ENCODE data around the gene SLC25A48. TPM values are rescaled to one million over a fixed set of nuclear protein-coding genes. Genes with fewer than 3 reads are reported as not detected.
A peak's percentile ranks its signal among the peaks of the same experiment; 100 is the strongest.

The SLC25A48 gene
- polyA plus RNA-seq, 3 donors from 2014 or later = not detected

DNA sequence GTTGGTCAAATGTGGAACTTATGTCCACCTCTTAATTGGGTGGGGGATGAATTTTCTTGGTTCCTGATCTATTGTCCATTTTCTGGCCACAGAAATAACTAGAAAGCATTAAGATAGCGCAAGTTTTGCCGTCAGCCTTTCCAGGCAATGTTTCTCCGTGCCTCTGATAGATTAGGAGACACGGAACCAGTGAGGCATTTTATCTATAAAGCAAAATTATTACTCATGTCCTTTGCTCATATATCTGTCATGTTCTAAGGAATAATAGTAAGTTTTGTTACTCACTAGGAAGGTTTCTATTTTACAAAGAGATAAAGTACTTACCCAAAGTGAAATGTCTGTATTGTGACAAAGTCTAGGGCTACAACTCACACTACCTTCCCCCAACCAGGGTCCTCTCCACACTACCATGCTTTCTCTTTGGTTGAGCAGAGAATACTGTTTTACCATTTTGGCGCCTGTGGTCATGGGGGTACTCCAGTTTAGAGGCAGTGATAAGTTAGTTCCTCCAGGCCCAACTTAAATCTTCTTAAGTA, 81.1 kb downstream of the SLC25A48 start:
- Mint-ChIP-seq H3K4me1 (peaks cover 24 to 30% of the 10 kb centered on the region in 2 donors), H3K27me3 (ENCODE audit: low read depth in 3 of 3) (peaks cover 16 to 31% (median 30%) of the 10 kb centered on the region in 3 donors), H3K27ac (no peak overlapping the region), H3K4me3 (no peak overlapping the region), H3K9me3 (peaks cover 1 to 14% (median 5%) of the 10 kb centered on the region in 6 donors), H3K36me3 (no peaks in the 10 kb centered on the region)
- no peak for DNase-seq

DNA sequence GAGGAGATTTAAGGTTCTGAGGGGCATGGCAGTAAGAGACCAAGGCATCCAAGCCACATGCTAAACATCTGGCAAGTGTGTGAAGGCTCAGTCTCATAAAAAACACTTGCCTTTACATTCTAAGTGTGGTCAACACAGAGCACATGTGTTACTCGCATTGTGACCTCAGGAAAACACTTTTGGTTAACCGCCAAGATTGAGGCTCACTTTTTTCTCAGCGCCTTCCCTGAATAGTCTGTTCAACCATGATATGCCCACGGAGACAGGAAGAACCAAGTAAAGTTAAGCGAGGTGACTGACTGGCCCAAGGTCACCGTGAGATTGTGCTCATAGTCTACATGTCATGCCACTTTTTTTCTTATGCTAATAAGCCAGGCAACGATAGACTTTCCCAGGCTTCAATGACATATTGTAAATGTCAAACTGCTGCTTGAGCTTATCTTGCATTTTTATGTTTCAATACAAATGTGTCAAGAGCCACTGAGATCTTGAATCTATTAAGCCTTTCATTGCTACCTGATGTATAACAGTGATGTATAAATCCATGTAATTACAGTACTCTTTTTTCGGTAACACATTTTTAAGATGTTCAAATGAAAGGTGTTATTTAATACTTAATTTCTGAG, 82.3 kb downstream of the SLC25A48 start:
- DNase-seq = peak; percentile 21 to 61 (median 51)
- H3K4me3 Mint-ChIP-seq = peak overlapping the region in 2 of 5 donors; percentile 2 to 17
- H3K4me1 Mint-ChIP-seq = peaks cover 24 to 30% of the 10 kb centered on the region in 2 donors
- no peaks in the 10 kb centered on the region for H3K36me3 Mint-ChIP-seq
- peaks cover 1 to 14% (median 5%) of the 10 kb centered on the region in 6 donors for H3K9me3 Mint-ChIP-seq
- H3K27ac Mint-ChIP-seq = peak overlapping the region in 3 of 6 donors; percentile 19 to 60 (median 56)
- peaks cover 15 to 27% (median 23%) of the 10 kb centered on the region in 3 donors for H3K27me3 Mint-ChIP-seq (ENCODE audit: low read depth in 3 of 3)

DNA sequence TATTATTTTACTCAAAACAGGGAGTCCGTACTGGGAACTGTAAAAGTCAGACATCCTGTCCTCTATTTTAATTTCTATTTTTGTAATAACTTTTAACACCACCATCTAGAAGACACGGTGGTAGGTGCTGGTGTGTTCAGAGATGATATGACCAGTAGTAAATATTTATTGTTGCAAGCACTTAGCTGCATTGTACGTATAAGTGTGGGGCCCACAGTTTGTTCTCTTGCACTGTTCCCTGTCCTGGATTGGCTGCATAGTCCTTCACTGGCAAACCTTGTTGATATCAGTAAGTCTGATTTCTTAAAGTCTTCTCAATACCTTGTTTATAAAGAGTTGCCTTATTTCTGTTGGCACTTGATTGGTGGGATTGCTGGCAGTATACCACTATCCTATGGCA, 85.7 kb downstream of the SLC25A48 start:
- Mint-ChIP-seq H3K36me3 (no peaks in the 10 kb centered on the region), H3K4me3 (no peak overlapping the region), H3K4me1 (peaks cover 18 to 22% of the 10 kb centered on the region in 2 donors), H3K27ac (no peak overlapping the region), H3K27me3 (ENCODE audit: low read depth in 3 of 3) (peaks cover 5 to 33% (median 26%) of the 10 kb centered on the region in 3 donors), H3K9me3 (peaks cover 0 to 14% (median 0%) of the 10 kb centered on the region in 6 donors)
- no peak for DNase-seq

DNA sequence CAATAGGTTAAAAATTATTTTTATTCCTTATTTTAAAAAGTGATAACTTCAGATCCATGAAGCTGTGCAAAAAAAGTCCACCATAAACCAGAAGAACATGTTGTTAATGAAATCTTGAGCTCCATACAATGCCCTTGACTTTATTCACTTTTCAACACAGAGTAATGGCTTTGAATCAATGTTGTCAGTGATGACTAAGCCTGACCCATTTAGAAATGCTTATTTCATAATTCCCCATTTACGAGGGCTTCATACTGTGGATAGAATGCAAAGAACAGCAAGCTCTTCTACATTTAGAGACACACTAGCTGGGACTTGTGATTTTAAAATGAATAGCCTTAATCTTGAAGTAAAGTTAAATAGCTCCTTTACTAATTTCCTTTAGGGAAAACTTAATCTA, 86.9 kb downstream of the SLC25A48 start:
- Mint-ChIP-seq H3K27me3 (ENCODE audit: low read depth in 3 of 3) (peaks cover 4 to 35% (median 26%) of the 10 kb centered on the region in 3 donors), H3K27ac (no peak overlapping the region), H3K4me1 (peaks cover 11 to 13% of the 10 kb centered on the region in 2 donors), H3K9me3 (peaks cover 0 to 14% (median 0%) of the 10 kb centered on the region in 6 donors), H3K4me3 (no peak overlapping the region), H3K36me3 (no peaks in the 10 kb centered on the region)
- DNase-seq = no peak

DNA sequence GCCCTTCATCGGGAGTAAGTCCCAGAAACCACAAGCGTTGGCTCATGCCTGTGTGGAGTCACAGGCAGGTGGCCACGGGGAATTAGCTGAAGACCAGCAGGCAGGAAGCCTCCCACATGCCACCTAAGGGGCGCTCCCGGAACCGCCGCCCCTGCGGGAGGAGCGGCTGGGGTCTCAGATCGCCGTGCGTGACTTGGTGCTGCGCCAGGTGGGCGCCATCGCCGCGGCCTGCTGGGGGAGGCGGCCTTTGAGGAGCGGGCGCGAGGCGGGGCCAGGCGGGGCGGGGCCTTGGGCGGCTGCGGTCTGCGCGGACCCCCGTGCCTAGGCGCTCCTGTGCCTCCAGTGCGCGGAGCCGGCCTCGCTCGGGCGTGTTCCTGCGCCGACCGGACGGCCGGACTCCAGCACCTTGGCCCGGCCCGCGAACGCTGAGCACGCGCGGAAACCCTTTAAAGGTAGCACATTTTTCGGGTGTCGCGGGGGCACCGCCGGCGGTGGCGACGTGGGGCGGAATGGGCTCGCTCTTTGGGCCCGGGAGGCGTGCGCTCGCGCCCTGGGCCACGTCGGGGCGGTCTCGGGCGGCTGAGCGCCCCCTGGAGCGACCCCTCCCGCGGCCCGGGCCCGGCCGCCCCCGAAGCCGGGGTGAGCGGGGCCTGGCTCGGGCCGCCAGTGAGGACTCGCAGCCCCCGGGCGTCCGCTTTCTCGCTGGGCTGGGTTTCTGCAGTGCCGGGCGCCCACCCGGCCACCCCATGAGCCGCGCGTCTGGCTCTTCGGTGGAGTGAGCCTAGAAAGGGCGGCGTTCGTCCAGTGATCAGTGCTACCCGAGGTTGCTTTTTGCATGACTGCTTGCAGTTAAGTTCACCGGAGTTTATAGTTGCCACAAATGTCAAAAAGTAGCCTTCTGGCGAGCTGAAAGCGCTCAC, 95.8 kb downstream of the SLC25A48 start:
- H3K4me3 Mint-ChIP-seq = no peak overlapping the region
- H3K27ac Mint-ChIP-seq = no peak overlapping the region
- H3K9me3 Mint-ChIP-seq = peaks cover 0 to 5% (median 0%) of the 10 kb centered on the region in 6 donors
- no peaks in the 10 kb centered on the region for H3K36me3 Mint-ChIP-seq
- no peaks in the 10 kb centered on the region for H3K4me1 Mint-ChIP-seq
- peaks cover 7 to 38% (median 17%) of the 10 kb centered on the region in 3 donors for H3K27me3 Mint-ChIP-seq (ENCODE audit: low read depth in 3 of 3)
- no peak for DNase-seq

DNA sequence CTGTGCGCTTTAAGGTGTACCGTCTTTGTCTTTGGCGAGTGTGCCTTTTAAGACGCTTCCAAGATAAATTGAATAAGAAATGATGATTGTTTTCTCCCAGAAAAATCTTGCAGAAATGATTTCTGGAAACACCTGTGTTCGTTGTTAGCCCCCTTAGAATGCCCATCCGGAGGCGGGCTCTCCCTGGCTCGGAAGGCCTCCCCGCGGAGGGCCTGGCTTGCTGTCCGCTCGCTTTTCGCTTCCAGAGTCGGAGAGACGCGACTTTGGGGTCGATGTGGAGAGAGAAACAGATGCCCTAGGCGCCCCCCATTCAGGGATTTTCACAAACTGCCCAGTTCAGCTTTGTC, 96.5 kb downstream of the SLC25A48 start:
- Mint-ChIP-seq H3K36me3 (no peaks in the 10 kb centered on the region), H3K4me1 (no peaks in the 10 kb centered on the region), H3K4me3 (no peak overlapping the region), H3K9me3 (peaks cover 0 to 5% (median 0%) of the 10 kb centered on the region in 6 donors), H3K27me3 (ENCODE audit: low read depth in 3 of 3) (peaks cover 7 to 38% (median 16%) of the 10 kb centered on the region in 3 donors), H3K27ac (no peak overlapping the region)
- no peak for DNase-seq

DNA sequence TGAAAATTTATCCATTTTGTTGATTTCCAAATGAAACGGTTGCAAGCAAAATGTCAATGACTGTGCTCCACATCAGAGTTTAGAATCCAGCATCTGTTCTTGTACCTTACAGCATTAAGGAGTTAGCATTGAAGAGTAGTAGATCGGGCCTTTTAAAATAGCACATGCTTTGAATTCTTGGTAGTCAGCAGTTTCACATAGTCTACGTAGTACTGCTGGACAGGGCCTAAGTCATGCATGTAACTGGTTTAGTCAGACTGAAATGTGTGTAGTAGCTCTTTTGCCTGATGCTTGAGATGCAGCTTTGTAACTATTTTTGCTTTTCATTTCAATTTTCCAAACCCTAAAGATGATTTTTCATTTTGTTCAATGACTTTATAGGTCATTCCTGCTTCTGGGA, 100.5 kb downstream of the SLC25A48 start:
- peaks cover 5 to 28% (median 16%) of the 10 kb centered on the region in 3 donors for H3K27me3 Mint-ChIP-seq (ENCODE audit: low read depth in 3 of 3)
- no peaks in the 10 kb centered on the region for H3K4me1 Mint-ChIP-seq
- H3K4me3 Mint-ChIP-seq = no peak overlapping the region
- H3K36me3 Mint-ChIP-seq = no peaks in the 10 kb centered on the region
- H3K27ac Mint-ChIP-seq = no peak overlapping the region
- no peak for DNase-seq
- H3K9me3 Mint-ChIP-seq = no peaks in the 10 kb centered on the region

DNA sequence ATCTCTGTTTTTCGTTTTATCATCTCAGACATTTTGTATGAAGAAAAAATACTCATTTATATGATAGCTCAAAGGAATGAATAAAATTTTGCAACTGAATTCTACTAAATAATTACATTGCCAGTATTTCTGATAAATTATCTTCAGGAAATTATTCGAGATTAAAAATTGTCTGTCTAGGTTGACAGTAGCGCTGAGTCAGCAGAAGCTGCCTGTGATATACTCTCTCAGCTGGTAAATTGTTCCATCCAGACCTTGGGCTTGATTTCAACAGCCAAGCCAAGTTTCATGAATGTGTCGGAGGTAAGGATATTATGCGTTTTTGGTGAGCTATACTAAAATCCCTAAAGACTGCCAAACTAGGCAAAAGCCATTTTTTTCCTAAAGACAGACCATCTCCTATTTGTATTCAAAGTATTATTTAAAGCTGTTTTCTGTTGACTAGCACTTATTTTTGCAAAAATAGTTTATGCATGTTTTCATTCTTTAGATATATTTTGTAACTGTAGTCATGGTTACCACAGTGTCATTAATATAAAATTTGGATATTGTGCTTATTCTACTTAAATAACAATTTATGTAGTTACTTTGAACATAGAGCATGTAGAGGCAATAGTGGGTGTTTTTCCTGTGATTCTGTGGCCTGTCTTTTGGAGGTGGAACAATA, 102.9 kb downstream of the SLC25A48 start:
- Mint-ChIP-seq H3K4me3 (no peak overlapping the region), H3K9me3 (no peaks in the 10 kb centered on the region), H3K27ac (no peak overlapping the region), H3K36me3 (no peaks in the 10 kb centered on the region), H3K4me1 (no peaks in the 10 kb centered on the region), H3K27me3 (ENCODE audit: low read depth in 3 of 3) (peaks cover 2 to 17% (median 12%) of the 10 kb centered on the region in 3 donors)
- no peak for DNase-seq

Other genes starting within 250 kb of the SLC25A48 start
- gene IL9, start 61.2 kb downstream of the SLC25A48 start, polyA plus RNA-seq = not detected
- gene LECT2, start 120.3 kb downstream of the SLC25A48 start, polyA plus RNA-seq = not detected
- 10 to 100 TPM in 2 of 3 donors, 1 to 10 TPM in 1; 2.2 to 13.3 (median 10.9) TPM for gene TGFBI, start 194.3 kb downstream of the SLC25A48 start, polyA plus RNA-seq

Data from immature natural killer cell (primary cell).